Testis (tissue), 3 donors: ENCODE data around the gene VSNL1. TPM values are rescaled to one million over a fixed set of nuclear protein-coding genes. Genes with fewer than 3 reads are reported as not detected.

Experiments used
- DNase-seq: peaks from one replicate; pipeline ENCODE4 v3.0.0-alpha.2; 2019
- H3K27ac ChIP-seq, 2 donors: fragments of 200-600 bp; sonication (generic); one replicate each; pipeline ENCODE4 v1.5.1; 2019
- H3K27me3 ChIP-seq: fragments of 200-600 bp; sonication (generic); one replicate; pipeline ENCODE4 v1.5.1; 2019
- H3K36me3 ChIP-seq: fragments of 200-600 bp; sonication (generic); one replicate; pipeline ENCODE4 v1.5.1; 2017; ENCODE audit warnings: low read depth; ENCODE audit errors: missing control alignments
- H3K4me1 ChIP-seq: fragments of 200-600 bp; sonication (generic); one replicate; pipeline ENCODE4 v1.5.1; 2019
- H3K4me3 ChIP-seq, 2 donors: fragments of 200-600 bp; sonication (generic); one replicate each; pipeline ENCODE4 v1.5.1; 2017 to 2019
- H3K9me3 ChIP-seq: fragments of 200-600 bp; sonication (generic); one replicate; pipeline ENCODE4 v1.5.1; 2017
- CTCF ChIP-seq, 3 experiments: fragments of 450-650 bp in 2 of 3; fragments of 200-600 bp in 1 of 3; sonication (generic) in 1 of 3; IDR thresholded peaks; one replicate each; pipeline ENCODE4 v1.5.1; 2016 to 2019; ENCODE audit warnings: antibody characterized with exemption in 3 of 3, mild to moderate bottlenecking in 2 of 3, moderate library complexity in 1 of 3
- POLR2A ChIP-seq: fragments of 450-650 bp; IDR thresholded peaks from one replicate; pipeline ENCODE4 v1.6.1; 2017; ENCODE audit warnings: antibody characterized with exemption, mild to moderate bottlenecking, moderate library complexity
- WGBS, 2 donors: methylation state at CpG; one replicate each; pipeline ENCODE4 v1.1.5; 2018; 5-methylcytosine and 5-hydroxymethylcytosine counted together
- intact Hi-C: fragments of 100-400 bp; cut with DNase I; formaldehyde crosslinking; loops from one replicate; pipeline ENCODE4 v1.15.1; 2023; ENCODE audit warnings: low total_unique reads
- polyA plus RNA-seq: library from polyadenylated mRNA; stranded (reverse); fragments of 350-450 nt; fragmentation: Illumina TruSeq; extraction: RNeasy Lipid Tissue Mini Kit (QIAGEN cat#74804); gene quantifications from one replicate; pipeline ENCODE4 v1.2.3, GENCODE V29; 2014; ENCODE audit warnings: low read depth, low replicate concordance; ENCODE audit not compliant: insufficient read depth
- total RNA-seq, 2 donors: library from RNA; depleted of rRNA; stranded (reverse); fragments of >200 nt; gene quantifications; one replicate each; pipeline ENCODE4 v1.2.3, GENCODE V29; 2016

VSNL1 gene
- total and polyA plus RNA-seq, 3 donors from 2014 or later: 0.46 to 1.8 (median 1.4) TPM

- H3K4me1 ChIP-seq: no peaks in the 10 kb centered on the region
- DNase-seq: no peak
- H3K27ac ChIP-seq: no peak overlapping the region
- no peaks in the 10 kb centered on the region for H3K27me3 ChIP-seq
- TF ChIP-seq CTCF (IDR thresholded peaks at IDR 0.05): no peak
- TF ChIP-seq POLR2A: no peak
- H3K9me3 ChIP-seq: no peaks in the 10 kb centered on the region
- intact Hi-C loops: no loop called here
- H3K4me3 ChIP-seq: no peak overlapping the region
- no peaks in the 10 kb centered on the region for H3K36me3 ChIP-seq
These were observed 60.2 kb downstream of the VSNL1 start for GRCh38 chr2:17600556-17601204.

GRCh38 chr2:17604050-17604449, 63.6 kb downstream of the VSNL1 start:
- 87 to 90% methylated on average over 5 of the region's 5 CpGs for WGBS, 2 donors
- H3K4me1 ChIP-seq: no peaks in the 10 kb centered on the region
- TF ChIP-seq POLR2A: no peak
- no peak for TF ChIP-seq CTCF (IDR thresholded peaks at IDR 0.05)
- no peaks in the 10 kb centered on the region for H3K27me3 ChIP-seq
- H3K9me3 ChIP-seq: no peaks in the 10 kb centered on the region
- H3K27ac ChIP-seq: no peak overlapping the region
- no peaks in the 10 kb centered on the region for H3K36me3 ChIP-seq
- no peak overlapping the region for H3K4me3 ChIP-seq
- no peak for DNase-seq
- intact Hi-C loops: no loop called here

DNA sequence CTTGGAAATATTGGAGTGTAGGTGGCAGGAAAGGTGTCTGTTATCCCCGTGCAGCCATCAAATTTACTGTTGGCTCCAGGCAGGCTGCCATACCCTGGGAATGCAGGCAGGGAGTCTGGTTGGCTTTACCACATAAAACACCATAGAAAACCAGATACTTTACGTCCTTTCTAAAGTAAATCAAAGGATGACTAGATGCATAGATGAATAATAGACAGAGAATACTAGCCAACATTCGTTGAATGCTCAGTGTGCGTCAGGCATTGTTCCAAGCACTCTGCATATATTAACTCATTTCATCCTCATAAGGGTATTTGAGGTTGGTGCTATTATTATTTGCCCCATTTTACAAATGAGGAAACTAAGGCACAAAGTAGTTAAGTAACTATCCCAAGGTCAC, 65.2 kb downstream of the VSNL1 start:
- WGBS, 2 donors: 78 to 80% methylated on average over 4 of the region's 4 CpGs
- no peak overlapping the region for H3K4me3 ChIP-seq
- no peaks in the 10 kb centered on the region for H3K27me3 ChIP-seq
- DNase-seq: no peak
- TF ChIP-seq CTCF (IDR thresholded peaks at IDR 0.05): no peak
- TF ChIP-seq POLR2A: no peak
- no peaks in the 10 kb centered on the region for H3K36me3 ChIP-seq
- no peaks in the 10 kb centered on the region for H3K4me1 ChIP-seq
- H3K9me3 ChIP-seq: no peaks in the 10 kb centered on the region
- intact Hi-C loops: no loop called here
- H3K27ac ChIP-seq: no peak overlapping the region

GRCh38 chr2:17606851-17607250, 66.4 kb downstream of the VSNL1 start:
- H3K27me3 ChIP-seq: no peaks in the 10 kb centered on the region
- intact Hi-C loops: no loop called here
- no peak for TF ChIP-seq CTCF (IDR thresholded peaks at IDR 0.05)
- no peak for TF ChIP-seq POLR2A
- DNase-seq: no peak
- H3K4me3 ChIP-seq: no peak overlapping the region
- WGBS, 2 donors: 80 to 85% methylated on average over 2 of the region's 2 CpGs
- H3K4me1 ChIP-seq: no peaks in the 10 kb centered on the region
- H3K9me3 ChIP-seq: no peaks in the 10 kb centered on the region
- no peak overlapping the region for H3K27ac ChIP-seq
- H3K36me3 ChIP-seq: no peaks in the 10 kb centered on the region

GRCh38 chr2:17607379-17607778, 66.9 kb downstream of the VSNL1 start:
- intact Hi-C loops: no loop called here
- Histone ChIP-seq H3K9me3 (no peaks in the 10 kb centered on the region), H3K27me3 (no peaks in the 10 kb centered on the region), H3K4me3 (no peak overlapping the region), H3K36me3 (no peaks in the 10 kb centered on the region), H3K4me1 (no peaks in the 10 kb centered on the region), H3K27ac (no peak overlapping the region)
- TF ChIP-seq POLR2A (no peak), CTCF (IDR thresholded peaks at IDR 0.05) (no peak)
- 69 to 75% methylated on average over 1 of the region's 1 CpG for WGBS, 2 donors
- DNase-seq: no peak
